ENCODE data around the gene PAWR. TPM values are rescaled to one million over a fixed set of nuclear protein-coding genes. Genes with fewer than 3 reads are reported as not detected.

The PAWR gene
- total RNA-seq, 1 experiment from 2014 or later, result 55.3 TPM

DNA sequence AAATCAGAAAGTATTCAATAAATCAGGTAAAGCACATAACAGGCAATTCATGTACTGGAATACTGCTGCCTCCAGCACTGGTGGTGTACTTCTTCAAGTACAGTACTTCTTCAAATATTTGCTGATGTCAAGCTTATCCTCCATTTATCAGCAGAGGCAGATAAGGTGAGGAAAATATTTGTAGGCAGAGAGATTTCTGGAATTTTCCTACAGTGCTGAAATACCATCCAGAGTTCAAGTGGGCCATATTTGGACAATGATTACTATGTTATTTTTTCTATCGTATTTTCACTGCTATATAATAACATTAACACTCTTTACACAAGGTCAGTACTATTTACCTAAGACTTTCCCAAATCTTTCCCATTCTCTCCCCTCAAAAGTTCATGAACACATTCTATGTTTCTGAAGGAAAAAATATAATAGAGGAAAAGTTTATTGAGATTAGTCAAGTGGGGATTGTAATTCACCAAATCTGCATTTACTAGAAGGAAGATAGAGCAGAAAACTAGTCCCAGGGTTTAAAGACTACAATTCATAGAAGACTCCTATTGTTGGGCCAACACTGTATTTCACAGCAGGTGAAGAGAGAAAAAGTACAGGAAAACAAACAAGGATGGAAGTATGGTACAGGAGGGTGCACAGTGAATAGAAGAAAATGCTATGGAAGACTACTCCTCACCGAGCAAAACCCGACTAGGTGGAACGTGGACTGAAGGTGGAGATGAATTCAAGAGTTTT lies 141.1 kb downstream of the PAWR start:
- ChIA-PET CTCF (no interaction called here), POLR2A (ENCODE audit: low non-redundant PET) (no interaction called here)
- TF ChIP-seq, protein P1, sequence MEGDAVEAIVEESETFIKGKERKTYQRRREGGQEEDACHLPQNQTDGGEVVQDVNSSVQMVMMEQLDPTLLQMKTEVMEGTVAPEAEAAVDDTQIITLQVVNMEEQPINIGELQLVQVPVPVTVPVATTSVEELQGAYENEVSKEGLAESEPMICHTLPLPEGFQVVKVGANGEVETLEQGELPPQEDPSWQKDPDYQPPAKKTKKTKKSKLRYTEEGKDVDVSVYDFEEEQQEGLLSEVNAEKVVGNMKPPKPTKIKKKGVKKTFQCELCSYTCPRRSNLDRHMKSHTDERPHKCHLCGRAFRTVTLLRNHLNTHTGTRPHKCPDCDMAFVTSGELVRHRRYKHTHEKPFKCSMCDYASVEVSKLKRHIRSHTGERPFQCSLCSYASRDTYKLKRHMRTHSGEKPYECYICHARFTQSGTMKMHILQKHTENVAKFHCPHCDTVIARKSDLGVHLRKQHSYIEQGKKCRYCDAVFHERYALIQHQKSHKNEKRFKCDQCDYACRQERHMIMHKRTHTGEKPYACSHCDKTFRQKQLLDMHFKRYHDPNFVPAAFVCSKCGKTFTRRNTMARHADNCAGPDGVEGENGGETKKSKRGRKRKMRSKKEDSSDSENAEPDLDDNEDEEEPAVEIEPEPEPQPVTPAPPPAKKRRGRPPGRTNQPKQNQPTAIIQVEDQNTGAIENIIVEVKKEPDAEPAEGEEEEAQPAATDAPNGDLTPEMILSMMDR (conservative IDR thresholded peaks at IDR 0.05; ENCODE audit: low read depth, low read length), result no peak
- TF ChIP-seq EZH2 (IDR thresholded peaks at IDR 0.05; ENCODE audit: borderline replicate concordance, low read depth, low read length, poor library complexity, severe bottlenecking), result no peak
- H3K27ac ChIP-seq (ENCODE audit: low read depth, low read length, poor library complexity, severe bottlenecking), result no peak overlapping the region
- intact Hi-C loops (cut with micrococcal nuclease; ENCODE audit: unreplicated experiment), result loop anchor here (10.0 kb wide), 1 partner anchor 725 kb away; no protein-coding TSS in a partner anchor
- H3K9me3 ChIP-seq (ENCODE audit: low read depth, low read length, poor library complexity, severe bottlenecking), result no peaks in the 10 kb centered on the region
- H3K4me1 ChIP-seq (ENCODE audit: insufficient read depth, low read length, poor library complexity, severe bottlenecking), result no peaks in the 10 kb centered on the region
- H3K4me3 ChIP-seq (ENCODE audit: low read depth, low read length, poor library complexity, severe bottlenecking), result no peak overlapping the region
- BruUV-seq (replicated peaks), result no TSS peak
- no peak for DNase-seq (ENCODE audit: low spot score)
- no peaks in the 10 kb centered on the region for H3K27me3 ChIP-seq (replicated peaks; ENCODE audit: insufficient read depth, low read depth, low read length, poor library complexity)
- H3K36me3 ChIP-seq (ENCODE audit: insufficient read depth, low read length, poor library complexity, severe bottlenecking), result no peaks in the 10 kb centered on the region

DNA sequence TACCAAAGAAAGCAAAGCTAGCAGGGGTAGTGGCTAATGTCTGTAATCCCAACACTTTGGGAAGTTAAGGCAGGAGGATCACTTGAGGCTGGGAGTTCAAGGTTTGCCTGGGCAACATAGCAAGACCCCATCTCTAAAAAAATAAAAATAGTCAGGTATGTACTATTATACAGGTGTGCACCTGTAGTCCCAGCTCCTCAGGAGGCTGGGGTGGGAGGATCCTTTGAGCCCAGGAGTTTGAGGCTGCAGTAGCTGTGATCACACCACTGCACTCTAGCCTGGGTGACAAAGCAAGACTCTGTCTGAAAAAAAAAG lies 142.2 kb downstream of the PAWR start:
- CTCF ChIA-PET, result no interaction called here
- no TSS peak for BruUV-seq (replicated peaks)
- Histone ChIP-seq H3K4me3 (ENCODE audit: low read depth, low read length, poor library complexity, severe bottlenecking) (no peak overlapping the region), H3K36me3 (ENCODE audit: insufficient read depth, low read length, poor library complexity, severe bottlenecking) (no peaks in the 10 kb centered on the region), H3K27me3 (replicated peaks; ENCODE audit: insufficient read depth, low read depth, low read length, poor library complexity) (no peaks in the 10 kb centered on the region), H3K4me1 (ENCODE audit: insufficient read depth, low read length, poor library complexity, severe bottlenecking) (no peaks in the 10 kb centered on the region), H3K27ac (ENCODE audit: low read depth, low read length, poor library complexity, severe bottlenecking) (no peak overlapping the region), H3K9me3 (ENCODE audit: low read depth, low read length, poor library complexity, severe bottlenecking) (no peaks in the 10 kb centered on the region)
- TF ChIP-seq, protein P1 (conservative IDR thresholded peaks at IDR 0.05; ENCODE audit: low read depth, low read length), result no peak
- TF ChIP-seq EZH2 (IDR thresholded peaks at IDR 0.05; ENCODE audit: borderline replicate concordance, low read depth, low read length, poor library complexity, severe bottlenecking), result no peak
- intact Hi-C loops (cut with micrococcal nuclease; ENCODE audit: unreplicated experiment), result no loop called here
- DNase-seq (ENCODE audit: low spot score), result no peak
- POLR2A ChIA-PET (ENCODE audit: low non-redundant PET), result no interaction called here

DNA sequence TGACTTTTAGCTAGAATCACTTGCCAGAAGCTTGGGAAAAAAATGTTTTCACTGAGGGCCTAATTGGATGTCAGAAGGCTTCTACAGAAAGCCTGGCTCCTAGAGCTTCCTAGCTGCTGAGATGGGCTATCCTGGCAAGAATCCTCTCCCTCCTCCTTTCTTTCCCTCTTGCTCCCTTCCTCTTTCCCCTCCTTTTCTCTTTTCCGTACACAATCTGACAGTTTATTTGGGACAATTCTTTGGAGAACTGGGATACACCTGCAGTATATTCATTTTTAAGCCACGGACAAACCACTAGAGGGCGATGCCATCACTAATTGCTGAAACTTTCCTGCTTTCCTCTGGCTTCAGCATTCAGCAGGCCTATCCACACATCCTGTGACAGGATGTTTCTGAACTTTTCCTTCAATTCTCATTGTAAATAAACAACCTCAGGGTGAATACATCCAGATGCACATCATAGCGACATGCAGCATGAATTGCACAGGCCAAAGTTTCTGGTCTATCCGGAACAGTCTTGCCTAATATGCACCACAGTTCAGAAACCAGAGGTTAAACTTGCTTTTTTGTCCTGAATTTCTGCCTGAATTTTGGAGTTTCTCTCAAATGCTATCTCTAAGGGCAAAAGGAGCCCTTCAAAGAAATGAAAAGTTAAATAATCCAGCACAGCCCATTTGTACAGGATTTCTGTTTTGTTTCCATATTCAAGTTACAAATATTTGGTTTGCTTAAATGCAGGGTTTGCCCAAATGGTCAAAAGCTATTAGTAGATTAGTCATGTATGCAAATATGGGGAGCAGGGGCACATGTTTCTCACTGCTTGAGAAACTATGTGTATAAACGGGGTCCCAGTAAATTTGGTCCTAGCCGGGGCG lies 142.8 kb downstream of the PAWR start:
- no peaks in the 10 kb centered on the region for H3K4me1 ChIP-seq (ENCODE audit: insufficient read depth, low read length, poor library complexity, severe bottlenecking)
- no peak overlapping the region for H3K4me3 ChIP-seq (ENCODE audit: low read depth, low read length, poor library complexity, severe bottlenecking)
- no peaks in the 10 kb centered on the region for H3K36me3 ChIP-seq (ENCODE audit: insufficient read depth, low read length, poor library complexity, severe bottlenecking)
- H3K27me3 ChIP-seq (replicated peaks; ENCODE audit: insufficient read depth, low read depth, low read length, poor library complexity), result no peaks in the 10 kb centered on the region
- intact Hi-C loops (cut with micrococcal nuclease; ENCODE audit: unreplicated experiment), result no loop called here
- TF ChIP-seq, protein P1 (conservative IDR thresholded peaks at IDR 0.05; ENCODE audit: low read depth, low read length), result peak; percentile 87
- no peak for TF ChIP-seq EZH2 (IDR thresholded peaks at IDR 0.05; ENCODE audit: borderline replicate concordance, low read depth, low read length, poor library complexity, severe bottlenecking)
- POLR2A ChIA-PET (ENCODE audit: low non-redundant PET), result no interaction called here
- H3K9me3 ChIP-seq (ENCODE audit: low read depth, low read length, poor library complexity, severe bottlenecking), result no peaks in the 10 kb centered on the region
- H3K27ac ChIP-seq (ENCODE audit: low read depth, low read length, poor library complexity, severe bottlenecking), result no peak overlapping the region
- no TSS peak for BruUV-seq (replicated peaks)
- DNase-seq (ENCODE audit: low spot score), result peak; percentile 62
- CTCF ChIA-PET, result interaction anchor here (0.5 kb wide), 1 partner anchor 23 kb away, joined by 3 read pairs; no protein-coding TSS in a partner anchor

Data from A673 (cell line).